ENCODE data around the gene SWAP70. TPM values are rescaled to one million over a fixed set of nuclear protein-coding genes. Genes with fewer than 3 reads are reported as not detected.

Gene SWAP70
- polyA plus RNA-seq, 3 donors, result 10.9 to 26.4 (median 13.8) TPM

DNA sequence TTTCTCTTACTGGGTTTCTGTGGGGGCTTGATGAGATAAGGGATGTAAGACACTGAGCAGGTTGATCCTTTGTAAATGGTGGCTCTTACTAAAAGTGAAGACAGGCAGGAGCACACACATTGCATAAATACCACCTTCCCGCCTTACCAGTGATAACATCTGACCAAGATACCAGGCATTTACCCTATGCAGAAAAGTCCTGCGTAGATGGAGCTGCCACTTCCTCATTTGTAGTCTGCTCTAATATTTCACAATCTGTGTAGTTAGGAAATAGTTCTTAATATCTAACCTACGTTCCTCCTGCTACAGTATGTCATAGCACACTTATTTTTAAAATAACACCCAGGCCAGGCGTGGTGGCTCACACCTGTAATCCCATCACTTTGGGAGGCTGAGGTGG is 23.9 kb upstream of the SWAP70 start:
- peak; percentile 74 to 95 (median 90) for DNase-seq
- intact Hi-C loops (cut with micrococcal nuclease), result loop anchor here in 1 of 2 donors (2.0 kb wide), 1 partner anchor 23 kb away; no protein-coding TSS in a partner anchor
- no peak overlapping the region for H3K9ac ChIP-seq (ENCODE audit: insufficient read depth, low read length, poor library complexity, severe bottlenecking)
- H3K9me3 ChIP-seq (replicated peaks in 1 of 2; ENCODE audit: control insufficient read depth in 1 of 2, insufficient read depth in 1 of 2, low read length in 2 of 2), result no peaks in the 10 kb centered on the region
- no peaks in the 10 kb centered on the region for H3K27me3 ChIP-seq (ENCODE audit: control insufficient read depth in 2 of 2, insufficient read depth in 2 of 2, low read length in 2 of 2)
- H3K36me3 Mint-ChIP-seq, result no peaks in the 10 kb centered on the region
- H3K27ac Mint-ChIP-seq, result peak overlapping the region; percentile 90 to 96 (median 95)
- H3K4me3 Mint-ChIP-seq, result no peak overlapping the region
- no peaks in the 10 kb centered on the region for H3K79me2 ChIP-seq (ENCODE audit: insufficient read depth, low read length)
- no peaks in the 10 kb centered on the region for H4K20me1 ChIP-seq (ENCODE audit: insufficient read depth, low read length)
- peaks cover 46% of the 10 kb centered on the region for H3K4me1 Mint-ChIP-seq
- peak overlapping the region; percentile 49 to 81 for H3K27ac ChIP-seq (ENCODE audit: low read depth in 1 of 2, low read length in 2 of 2)
- no peak overlapping the region for H2AFZ ChIP-seq (ENCODE audit: insufficient read depth, low read depth, low read length, poor library complexity, severe bottlenecking)
- peaks cover 41 to 50% of the 10 kb centered on the region in 2 donors for H3K4me1 ChIP-seq (ENCODE audit: control insufficient read depth in 1 of 2, insufficient read depth in 2 of 2, low read length in 2 of 2)
- TF ChIP-seq, protein P1, sequence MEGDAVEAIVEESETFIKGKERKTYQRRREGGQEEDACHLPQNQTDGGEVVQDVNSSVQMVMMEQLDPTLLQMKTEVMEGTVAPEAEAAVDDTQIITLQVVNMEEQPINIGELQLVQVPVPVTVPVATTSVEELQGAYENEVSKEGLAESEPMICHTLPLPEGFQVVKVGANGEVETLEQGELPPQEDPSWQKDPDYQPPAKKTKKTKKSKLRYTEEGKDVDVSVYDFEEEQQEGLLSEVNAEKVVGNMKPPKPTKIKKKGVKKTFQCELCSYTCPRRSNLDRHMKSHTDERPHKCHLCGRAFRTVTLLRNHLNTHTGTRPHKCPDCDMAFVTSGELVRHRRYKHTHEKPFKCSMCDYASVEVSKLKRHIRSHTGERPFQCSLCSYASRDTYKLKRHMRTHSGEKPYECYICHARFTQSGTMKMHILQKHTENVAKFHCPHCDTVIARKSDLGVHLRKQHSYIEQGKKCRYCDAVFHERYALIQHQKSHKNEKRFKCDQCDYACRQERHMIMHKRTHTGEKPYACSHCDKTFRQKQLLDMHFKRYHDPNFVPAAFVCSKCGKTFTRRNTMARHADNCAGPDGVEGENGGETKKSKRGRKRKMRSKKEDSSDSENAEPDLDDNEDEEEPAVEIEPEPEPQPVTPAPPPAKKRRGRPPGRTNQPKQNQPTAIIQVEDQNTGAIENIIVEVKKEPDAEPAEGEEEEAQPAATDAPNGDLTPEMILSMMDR (IDR thresholded peaks at IDR 0.05), result no peak
- WGBS (ENCODE audit: insufficient coverage), result no CpG with 5 or more reads among the region's 4 CpGs
- peaks cover 0 to 1% (median 0%) of the 10 kb centered on the region in 3 donors for H3K27me3 Mint-ChIP-seq (ENCODE audit: low read depth in 3 of 3)
- H3K4me2 ChIP-seq (replicated peaks; ENCODE audit: extremely low read depth, low read length, poor library complexity, severe bottlenecking), result no peak overlapping the region
- peak overlapping the region in 1 of 3 experiments; percentile 9 for H3K4me3 ChIP-seq (replicated peaks in 1 of 3; ENCODE audit: low read depth in 2 of 3, low read length in 3 of 3)
- H3K9me3 Mint-ChIP-seq, result no peaks in the 10 kb centered on the region
- H3K36me3 ChIP-seq (replicated peaks in 1 of 2; ENCODE audit: control insufficient read depth in 1 of 2, insufficient read depth in 2 of 2, low read length in 2 of 2), result no peaks in the 10 kb centered on the region

DNA sequence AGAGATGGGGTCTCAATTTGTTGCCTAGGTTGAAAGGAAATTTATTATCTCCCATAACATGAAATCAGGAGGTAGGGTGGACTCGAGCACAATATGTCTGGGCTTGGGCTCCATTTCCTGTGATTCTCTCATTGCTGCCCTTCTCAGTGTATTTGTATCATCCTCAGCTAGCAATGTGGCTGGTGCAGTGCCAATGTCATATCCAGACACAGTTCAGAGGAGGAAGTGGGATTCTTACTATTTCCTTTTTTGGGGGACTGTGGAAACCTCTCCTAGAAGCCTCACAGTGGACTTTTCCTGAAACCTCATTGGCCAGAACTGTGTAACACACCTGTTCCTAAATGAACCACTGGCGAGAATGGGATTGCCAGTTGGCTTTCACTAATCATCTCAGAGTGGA is 21.0 kb upstream of the SWAP70 start:
- Mint-ChIP-seq H3K27ac (peak overlapping the region in 2 of 7 donors; percentile 60 to 61), H3K4me3 (no peak overlapping the region), H3K27me3 (ENCODE audit: low read depth in 3 of 3) (peaks cover 0 to 3% (median 2%) of the 10 kb centered on the region in 3 donors), H3K9me3 (peaks cover 0 to 6% (median 5%) of the 10 kb centered on the region in 7 donors), H3K4me1 (peaks cover 54% of the 10 kb centered on the region), H3K36me3 (no peaks in the 10 kb centered on the region)
- H3K4me2 ChIP-seq (replicated peaks; ENCODE audit: extremely low read depth, low read length, poor library complexity, severe bottlenecking), result no peak overlapping the region
- peaks cover 45 to 49% of the 10 kb centered on the region in 2 donors for H3K4me1 ChIP-seq (ENCODE audit: control insufficient read depth in 1 of 2, insufficient read depth in 2 of 2, low read length in 2 of 2)
- H3K4me3 ChIP-seq (replicated peaks in 1 of 3; ENCODE audit: low read depth in 2 of 3, low read length in 3 of 3), result no peak overlapping the region
- no peaks in the 10 kb centered on the region for H4K20me1 ChIP-seq (ENCODE audit: insufficient read depth, low read length)
- no peaks in the 10 kb centered on the region for H3K27me3 ChIP-seq (ENCODE audit: control insufficient read depth in 2 of 2, insufficient read depth in 2 of 2, low read length in 2 of 2)
- H3K9me3 ChIP-seq (replicated peaks in 1 of 2; ENCODE audit: control insufficient read depth in 1 of 2, insufficient read depth in 1 of 2, low read length in 2 of 2), result peaks cover 0 to 1% of the 10 kb centered on the region in 2 donors
- DNase-seq, result peak in 2 of 3 donors; percentile 36 to 44
- H3K36me3 ChIP-seq (replicated peaks in 1 of 2; ENCODE audit: control insufficient read depth in 1 of 2, insufficient read depth in 2 of 2, low read length in 2 of 2), result no peaks in the 10 kb centered on the region
- TF ChIP-seq, protein P1 (IDR thresholded peaks at IDR 0.05), result no peak
- no peak overlapping the region for H2AFZ ChIP-seq (ENCODE audit: insufficient read depth, low read depth, low read length, poor library complexity, severe bottlenecking)
- no peaks in the 10 kb centered on the region for H3K79me2 ChIP-seq (ENCODE audit: insufficient read depth, low read length)
- no peak overlapping the region for H3K27ac ChIP-seq (ENCODE audit: low read depth in 1 of 2, low read length in 2 of 2)
- WGBS (ENCODE audit: insufficient coverage), result no CpG with 5 or more reads among the region's 2 CpGs
- intact Hi-C loops (cut with micrococcal nuclease), result no loop called here
- H3K9ac ChIP-seq (ENCODE audit: insufficient read depth, low read length, poor library complexity, severe bottlenecking), result no peak overlapping the region

Data from CD14-positive monocyte (primary cell).